Stimulated activated CD4-positive, alpha-beta T cell treated with anti-CD3 and anti-CD28 coated beads, Interleukin-1b, Interleukin-23, amount 100 ng/mL, for 4 hours (primary cell): ENCODE results near the gene CACHD1.

Experiments
- DNase-seq, 2 donors: peaks; one replicate each; pipeline ENCODE4 v3.0.0-alpha.2; 2020; ENCODE audit warnings: low read depth in 2 of 2

CACHD1 gene

DNA sequence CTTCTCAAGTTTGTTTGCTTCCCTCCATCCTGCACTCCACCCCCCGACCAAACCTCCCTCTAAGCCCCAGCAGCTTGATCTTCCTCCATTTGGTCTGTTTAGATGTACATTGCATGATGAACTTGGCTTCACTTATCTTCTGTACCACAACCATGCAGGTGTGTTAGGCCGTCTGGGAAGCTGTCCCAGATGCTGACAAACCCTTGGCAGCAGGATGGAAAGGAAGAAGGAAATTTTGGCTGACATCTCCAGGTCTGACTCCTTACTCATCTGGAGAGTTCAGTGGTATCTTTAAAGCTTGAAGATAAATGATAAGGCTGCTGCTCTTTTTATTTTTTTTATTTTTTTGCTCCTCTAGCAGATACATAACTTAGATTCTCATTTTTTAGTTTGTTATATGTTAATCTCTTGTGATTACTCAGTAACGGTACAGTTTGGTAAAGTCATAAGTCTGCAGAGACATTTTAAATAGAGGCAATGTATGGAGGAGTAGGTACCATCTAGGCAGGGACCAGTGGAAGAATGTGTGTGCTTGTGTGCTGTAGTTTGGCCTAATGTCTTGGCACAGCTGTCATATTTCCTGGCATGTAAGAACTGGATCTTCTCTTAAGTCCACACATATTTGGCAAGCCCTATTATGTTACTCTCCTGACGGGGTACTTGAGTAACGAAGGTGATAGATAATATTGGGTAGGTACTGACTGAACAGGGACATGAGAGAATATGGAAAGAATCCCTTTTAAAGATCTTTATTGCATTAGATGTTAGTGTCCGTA, 79.7 kb downstream of the CACHD1 start:
- DNase-seq, result no peak

DNA sequence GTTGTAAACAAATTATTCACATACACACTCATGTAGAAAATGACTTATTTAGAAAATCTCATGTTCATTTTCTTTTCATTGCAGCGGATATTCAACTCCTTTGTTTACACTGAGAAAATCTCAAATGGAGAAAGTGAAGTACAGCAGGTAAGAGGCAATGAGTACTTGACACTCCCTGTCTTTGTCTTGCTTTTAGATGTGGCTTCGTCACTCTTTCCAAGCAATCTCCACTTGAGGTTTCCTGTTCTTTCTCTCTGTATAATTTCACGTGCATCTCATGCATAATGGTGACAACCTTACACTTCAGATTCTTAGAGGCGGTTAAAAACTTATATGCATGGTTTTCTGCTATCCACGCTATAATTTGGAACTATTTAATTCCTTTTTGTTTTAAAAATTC, 80.6 kb downstream of the CACHD1 start:
- DNase-seq, result no peak

GRCh38 chr1:64550946-64551605, 81.1 kb downstream of the CACHD1 start:
- no peak for DNase-seq

- DNase-seq, result no peak
Measured at GRCh38 chr1:64553285-64553684, 83.4 kb downstream of the CACHD1 start.

DNA sequence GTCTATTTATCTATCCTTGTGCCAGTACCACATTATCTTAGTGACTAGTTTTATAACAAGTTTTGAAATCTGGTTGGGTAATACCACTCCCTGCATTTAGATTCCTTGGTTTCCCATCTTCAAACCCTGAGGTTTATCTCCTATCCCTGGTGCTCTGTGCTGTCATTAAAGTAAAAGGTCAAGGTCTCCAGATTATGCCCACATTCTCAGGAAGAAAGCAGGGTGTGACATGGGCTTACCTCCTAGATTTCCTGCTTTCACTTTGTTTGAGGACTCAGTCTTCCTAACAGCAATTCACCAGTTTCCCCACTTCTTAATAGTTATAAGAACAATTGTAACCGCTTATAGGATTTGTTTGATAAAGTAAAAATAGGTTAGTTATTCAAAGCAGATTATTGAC, 86.0 kb downstream of the CACHD1 start:
- no peak for DNase-seq

DNA sequence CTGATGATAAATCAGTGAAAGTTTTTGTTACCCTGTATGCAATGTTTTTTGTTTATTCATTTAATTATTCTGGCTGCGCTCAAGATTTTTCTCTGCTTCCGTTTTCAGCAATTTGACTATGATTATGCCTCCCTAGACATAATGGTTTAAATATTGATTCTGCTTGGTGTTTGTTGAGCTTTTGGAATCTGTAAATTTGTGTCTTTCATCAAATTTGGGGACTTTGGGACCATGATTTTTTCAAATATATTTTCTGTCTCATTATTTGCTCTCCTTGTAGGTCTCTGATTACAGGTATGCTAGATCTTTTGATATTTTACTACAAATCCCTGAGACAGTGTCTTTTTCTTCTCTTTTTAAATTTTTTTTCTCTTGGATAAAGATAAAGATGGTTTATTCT, 92.1 kb downstream of the CACHD1 start:
- no peak for DNase-seq

DNA sequence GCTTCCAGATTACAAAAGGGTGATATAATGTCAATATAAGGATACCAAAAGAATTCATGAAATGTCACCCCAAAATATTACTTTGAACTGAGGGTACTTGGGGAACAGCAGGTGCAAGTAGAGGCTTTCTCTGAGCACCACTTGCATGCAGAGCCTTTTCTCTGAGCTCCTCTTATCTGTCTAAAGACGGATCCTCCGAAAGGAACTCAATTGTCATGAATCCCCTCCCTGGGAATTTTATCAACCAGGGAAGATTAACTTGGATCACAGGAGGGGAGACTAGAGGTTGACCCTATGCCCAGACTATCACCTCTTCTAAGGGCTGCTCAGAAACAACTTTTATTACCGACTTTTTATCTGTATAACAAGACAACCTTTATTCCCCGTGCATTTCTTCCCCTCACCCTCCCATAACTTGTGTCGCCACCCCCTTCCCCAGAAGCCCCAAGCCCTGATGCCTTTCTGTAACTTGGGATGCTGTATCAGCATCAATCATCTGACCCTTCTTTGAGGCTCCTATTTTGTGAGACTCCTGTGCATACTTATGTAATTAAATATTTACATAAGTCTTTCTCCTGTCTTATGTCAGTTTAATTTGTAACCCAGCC, 94.1 kb downstream of the CACHD1 start:
- DNase-seq, result no peak

DNA sequence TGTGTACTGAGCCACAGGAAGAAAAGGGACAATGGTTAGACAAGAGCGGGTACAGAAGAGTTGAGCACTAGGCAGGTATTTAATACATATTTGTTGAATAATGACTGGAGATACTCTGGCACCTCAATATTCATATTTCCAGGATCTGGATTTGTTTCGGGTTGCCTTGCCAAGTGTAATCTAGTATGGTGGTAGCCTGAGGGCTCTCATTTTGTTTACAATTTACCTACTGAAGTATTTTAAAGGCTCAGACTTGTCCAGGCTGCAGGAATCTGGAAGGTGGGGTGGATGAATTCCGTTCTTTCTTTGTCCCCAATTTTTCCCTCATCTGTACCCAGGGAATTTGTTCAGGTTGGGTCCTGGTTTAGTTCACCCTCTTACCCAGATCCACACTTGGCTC, 95.0 kb downstream of the CACHD1 start:
- DNase-seq, result no peak

GRCh38 chr1:64567426-64568170, 97.7 kb downstream of the CACHD1 start:
- DNase-seq, result no peak

- DNase-seq, result no peak
Measured at GRCh38 chr1:64568171-64568450, 98.2 kb downstream of the CACHD1 start.

GRCh38 chr1:64569411-64569810, 99.5 kb downstream of the CACHD1 start:
- DNase-seq, result no peak

DNA sequence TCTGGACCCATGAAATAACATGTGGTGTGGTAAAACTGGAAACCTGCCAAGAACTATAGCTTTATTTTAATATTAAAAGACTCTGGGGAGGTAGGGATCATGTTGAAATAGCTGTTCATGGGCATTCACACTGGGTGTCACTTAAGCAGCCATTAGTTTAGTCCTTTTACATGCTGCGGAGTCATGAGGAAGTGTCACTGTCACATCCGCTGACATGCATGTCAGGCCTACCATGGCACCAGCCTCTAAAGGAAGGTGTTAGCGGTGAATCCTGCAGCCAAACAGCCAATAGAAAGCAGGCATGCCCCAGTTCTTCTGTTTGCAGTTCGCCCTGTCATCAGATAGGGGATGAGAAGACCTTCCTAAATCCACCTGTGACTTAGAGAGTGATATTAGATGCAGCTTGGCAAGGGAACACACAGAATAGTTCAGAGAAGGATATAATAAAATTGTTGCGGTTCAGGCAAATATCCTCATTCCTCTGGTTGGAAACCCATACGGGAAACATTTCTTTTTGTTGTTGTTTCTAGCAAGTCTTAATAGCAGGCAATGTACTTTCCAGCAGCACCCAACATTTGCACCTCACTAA, 100.4 kb downstream of the CACHD1 start:
- no peak for DNase-seq

- DNase-seq, result no peak
Measured at GRCh38 chr1:64572222-64572900, 102.4 kb downstream of the CACHD1 start.

DNA sequence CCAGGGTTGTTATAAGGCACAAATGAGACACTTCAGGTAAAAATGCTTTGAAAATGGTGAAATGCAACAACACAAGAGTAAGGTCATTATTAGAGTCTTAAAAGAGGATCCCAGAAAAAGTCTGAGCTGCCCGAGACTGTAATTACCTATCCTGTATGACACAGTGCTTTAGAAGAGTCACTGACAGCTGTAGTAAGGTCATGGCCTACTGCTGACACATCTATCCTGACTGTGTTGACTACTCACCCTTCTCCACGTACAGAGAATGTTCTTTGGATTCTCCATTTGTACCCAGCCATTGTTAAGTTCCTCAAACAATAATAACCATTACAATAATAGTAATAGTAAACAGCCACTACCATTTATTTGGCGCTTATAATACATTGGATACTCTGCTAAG, 104.4 kb downstream of the CACHD1 start:
- DNase-seq, result no peak

GRCh38 chr1:64575881-64576676, 106.2 kb downstream of the CACHD1 start:
- DNase-seq, result no peak

- DNase-seq, result no peak
Measured at GRCh38 chr1:64578270-64578973, 108.5 kb downstream of the CACHD1 start.

- DNase-seq, result no peak
Measured at GRCh38 chr1:64579767-64580166, 109.8 kb downstream of the CACHD1 start.

DNA sequence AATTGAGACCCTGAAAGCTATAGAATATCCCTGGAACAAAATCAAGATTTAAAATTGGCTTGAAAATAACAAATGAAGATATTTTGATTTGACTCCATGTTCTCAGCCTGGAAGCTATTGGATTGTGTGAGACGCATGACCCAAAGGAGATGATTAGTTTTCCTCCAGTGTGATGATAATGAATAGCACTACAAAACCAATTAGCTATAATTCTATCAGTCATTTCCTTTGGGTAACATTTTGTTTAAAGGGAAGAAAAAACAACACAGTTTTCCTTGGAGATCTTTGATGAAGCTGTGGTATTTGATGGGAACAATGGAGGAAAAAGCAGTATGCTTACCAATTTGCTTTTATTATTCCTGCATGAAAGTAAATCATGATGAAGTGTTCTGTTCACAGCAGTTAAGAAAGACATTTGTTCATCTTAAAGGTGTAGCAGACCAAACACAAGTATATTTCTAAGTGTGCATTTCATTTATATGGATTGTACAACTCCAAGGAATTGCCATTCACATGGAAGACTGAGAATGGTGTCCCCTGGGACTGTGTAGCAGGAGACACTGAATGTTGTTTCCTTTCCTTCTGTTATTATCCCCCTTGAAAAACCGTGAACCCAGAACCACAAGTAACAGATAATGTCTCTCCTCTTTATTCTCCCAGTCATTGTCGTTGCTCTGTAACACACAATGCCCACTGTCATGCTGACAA, 111.4 kb downstream of the CACHD1 start:
- DNase-seq, result no peak

GRCh38 chr1:64581843-64582185, 111.9 kb downstream of the CACHD1 start:
- DNase-seq, result no peak

GRCh38 chr1:64584479-64584878, 114.5 kb downstream of the CACHD1 start:
- no peak for DNase-seq
